GM12878 (cell line): ENCODE measurements around the gene MMD.

Source experiments
- BACH1 ChIP-seq: fragments of 450-650 bp; IDR thresholded peaks from 2 replicates; pipeline ENCODE4 v1.6.1; 2017; ENCODE audit warnings: mild to moderate bottlenecking, borderline replicate concordance
- CEBPB ChIP-seq, 2 experiments: fragments of 150-350 bp in 1 of 2; IDR thresholded peaks; 2 replicates each; pipeline ENCODE4 v1.6.1; 2012 to 2014; ENCODE audit warnings: low read depth in 2 of 2, low read length in 2 of 2, borderline replicate concordance in 1 of 2, inconsistent platforms in 1 of 2
- CREM ChIP-seq: IDR thresholded peaks from 2 replicates; pipeline ENCODE4 v1.6.1; 2014; ENCODE audit warnings: antibody characterized with exemption, low read depth
- CTCF ChIP-seq, 3 experiments: IDR thresholded peaks in 2 of 3; conservative IDR thresholded peaks in 1 of 3; 2 replicates each; pipeline ENCODE4 v1.5.1; 2011; ENCODE audit warnings: low read depth in 3 of 3, low read length in 3 of 3, mild to moderate bottlenecking in 3 of 3, control low read depth in 2 of 3, moderate library complexity in 2 of 3, inconsistent platforms in 1 of 3, mixed read lengths in 1 of 3; ENCODE audit not compliant: control insufficient read depth in 2 of 3, insufficient read depth in 1 of 3; ENCODE audit errors: extremely low read depth in 1 of 3
- EP300 ChIP-seq, 2 experiments: fragments of 150-350 bp in 1 of 2; IDR thresholded peaks; 2 replicates each; pipeline ENCODE4 v1.6.1; 2011 to 2012; ENCODE audit warnings: low read depth in 2 of 2, low read length in 2 of 2, borderline replicate concordance in 1 of 2, improper control_type of control experiment in 1 of 2, inconsistent platforms in 1 of 2; ENCODE audit not compliant: control insufficient read depth in 1 of 2
- MXI1 ChIP-seq: fragments of 150-350 bp; IDR thresholded peaks from 2 replicates; pipeline ENCODE4 v1.6.1; 2011; ENCODE audit warnings: low read depth, mild to moderate bottlenecking, inconsistent platforms, low read length, improper control_type of control experiment
- POLR2A ChIP-seq: IDR thresholded peaks from 2 replicates; pipeline ENCODE4 v1.6.1; 2011; ENCODE audit warnings: low read depth, mild to moderate bottlenecking, low read length
- POLR2AphosphoS5 ChIP-seq: IDR thresholded peaks from 2 replicates; pipeline ENCODE4 v1.6.1; 2011; ENCODE audit warnings: mild to moderate bottlenecking, low read length, inconsistent platforms
- RFX5 ChIP-seq: IDR thresholded peaks from 2 replicates; pipeline ENCODE4 v1.6.1; 2011; ENCODE audit warnings: low read depth, low read length, improper control_type of control experiment
- TBL1XR1 ChIP-seq: IDR thresholded peaks from 2 replicates; pipeline ENCODE4 v1.6.1; 2012; ENCODE audit warnings: low read depth, low read length, improper control_type of control experiment
- USF2 ChIP-seq: IDR thresholded peaks from 2 replicates; pipeline ENCODE4 v1.6.1; 2011; ENCODE audit warnings: low read depth, low read length, improper control_type of control experiment, borderline replicate concordance
- ZBTB11 ChIP-seq: fragments of 450-650 bp; formaldehyde crosslinking; IDR thresholded peaks from 2 replicates; pipeline ENCODE4 v1.5.0; 2022; ENCODE audit warnings: mild to moderate bottlenecking, missing genetic modification characterization
- ZZZ3 ChIP-seq: IDR thresholded peaks from 2 replicates; pipeline ENCODE4 v1.6.1; 2011; ENCODE audit warnings: low read depth; ENCODE audit not compliant: control insufficient read depth, insufficient read length
- TF ChIP-seq, protein P1 (sequence below): IDR thresholded peaks from 2 replicates; pipeline ENCODE4 v1.6.1; 2011; ENCODE audit warnings: borderline replicate concordance, low read depth, mild to moderate bottlenecking, moderate library complexity, low read length; ENCODE audit not compliant: insufficient read depth, poor library complexity, severe bottlenecking

DNA sequence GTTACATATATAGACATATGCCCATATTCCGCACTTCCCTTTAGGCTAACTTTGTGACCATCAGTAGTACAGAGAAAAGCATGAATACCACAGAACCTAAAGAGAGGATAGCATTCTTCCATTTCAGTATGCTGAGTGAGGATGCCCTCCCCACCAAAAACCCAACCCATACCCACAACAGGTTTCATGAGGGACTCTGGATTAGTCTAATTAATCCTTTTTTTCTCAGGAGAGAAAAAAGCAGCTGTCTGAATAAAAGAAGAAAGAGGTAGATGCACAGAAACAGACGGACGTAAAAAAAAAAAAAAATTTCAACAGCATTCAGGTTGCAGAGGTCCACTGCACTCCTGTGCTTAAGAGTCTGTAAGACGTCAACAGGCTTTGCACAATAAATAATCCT lies 6.7 kb downstream of the MMD start:
- TF ChIP-seq CTCF (IDR thresholded peaks at IDR 0.05 in 2 of 3, conservative IDR thresholded peaks at IDR 0.05 in 1 of 3; ENCODE audit: control insufficient read depth in 2 of 3, extremely low read depth in 1 of 3, insufficient read depth in 1 of 3, low read depth in 3 of 3, low read length in 3 of 3) (no peak), ZBTB11 (CRISPR knock-in tag) (no peak), POLR2A (no peak), EP300 (IDR thresholded peaks at IDR 0.05; ENCODE audit: borderline replicate concordance in 1 of 2, control insufficient read depth in 1 of 2, low read depth in 2 of 2, low read length in 2 of 2) (no peak), CEBPB (IDR thresholded peaks at IDR 0.05; ENCODE audit: borderline replicate concordance in 1 of 2, low read depth in 2 of 2, low read length in 2 of 2) (no peak), USF2 (no peak), RFX5 (no peak), POLR2AphosphoS5 (no peak), ZZZ3 (no peak), BACH1 (no peak), CREM (no peak), TBL1XR1 (no peak), MXI1 (no peak)
- TF ChIP-seq, protein P1, sequence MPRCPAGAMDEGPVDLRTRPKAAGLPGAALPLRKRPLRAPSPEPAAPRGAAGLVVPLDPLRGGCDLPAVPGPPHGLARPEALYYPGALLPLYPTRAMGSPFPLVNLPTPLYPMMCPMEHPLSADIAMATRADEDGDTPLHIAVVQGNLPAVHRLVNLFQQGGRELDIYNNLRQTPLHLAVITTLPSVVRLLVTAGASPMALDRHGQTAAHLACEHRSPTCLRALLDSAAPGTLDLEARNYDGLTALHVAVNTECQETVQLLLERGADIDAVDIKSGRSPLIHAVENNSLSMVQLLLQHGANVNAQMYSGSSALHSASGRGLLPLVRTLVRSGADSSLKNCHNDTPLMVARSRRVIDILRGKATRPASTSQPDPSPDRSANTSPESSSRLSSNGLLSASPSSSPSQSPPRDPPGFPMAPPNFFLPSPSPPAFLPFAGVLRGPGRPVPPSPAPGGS = no peak
